ENCODE results near the gene TMEM187.

Gene TMEM187, protein sequence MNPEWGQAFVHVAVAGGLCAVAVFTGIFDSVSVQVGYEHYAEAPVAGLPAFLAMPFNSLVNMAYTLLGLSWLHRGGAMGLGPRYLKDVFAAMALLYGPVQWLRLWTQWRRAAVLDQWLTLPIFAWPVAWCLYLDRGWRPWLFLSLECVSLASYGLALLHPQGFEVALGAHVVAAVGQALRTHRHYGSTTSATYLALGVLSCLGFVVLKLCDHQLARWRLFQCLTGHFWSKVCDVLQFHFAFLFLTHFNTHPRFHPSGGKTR

DNA sequence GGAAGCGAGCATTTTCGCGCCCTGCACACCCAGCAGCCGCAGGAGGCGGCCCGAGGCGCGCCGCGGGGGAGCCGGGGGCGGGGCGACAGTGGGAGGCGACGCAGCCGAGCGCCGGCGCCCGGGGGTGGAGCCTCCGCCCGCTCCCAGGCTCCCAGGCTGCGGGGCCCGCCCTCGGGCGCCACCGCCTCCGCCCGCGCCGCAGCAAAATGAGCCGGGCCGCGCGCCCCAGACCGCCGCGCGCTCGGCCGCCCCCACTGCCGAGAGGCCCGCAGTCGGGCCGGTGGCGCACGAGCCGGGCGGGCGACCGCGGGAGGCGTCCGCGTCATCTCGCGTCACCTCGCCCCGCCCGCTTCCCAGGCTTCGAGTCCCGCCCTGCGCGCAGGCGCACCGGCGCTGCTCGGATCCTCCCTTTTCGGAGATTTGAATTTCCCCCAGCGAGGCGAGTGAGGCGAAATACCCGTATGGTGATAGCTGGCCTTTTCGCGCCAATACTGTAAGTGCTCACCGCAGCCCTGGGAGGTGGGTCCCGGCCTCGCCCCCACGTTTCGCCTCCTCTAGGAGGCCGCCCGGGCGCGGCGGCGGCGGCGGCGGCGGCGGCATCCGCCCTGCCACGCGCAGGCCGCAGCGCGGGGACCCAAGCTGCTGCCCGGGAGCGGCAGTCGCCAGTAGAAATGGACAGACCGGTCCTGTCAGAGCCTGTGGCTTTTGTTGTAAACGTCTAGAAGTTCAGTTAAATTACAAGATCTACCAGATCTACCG, at the start of gene TMEM187:
TMEM187 (plus strand) TSS at position 387 of the 759 bp plus-strand sequence. CDS start 9,309 bp downstream, outside the sequence.
- peak; percentile 58 for DNase-seq (ENCODE audit: low read depth)

DNA sequence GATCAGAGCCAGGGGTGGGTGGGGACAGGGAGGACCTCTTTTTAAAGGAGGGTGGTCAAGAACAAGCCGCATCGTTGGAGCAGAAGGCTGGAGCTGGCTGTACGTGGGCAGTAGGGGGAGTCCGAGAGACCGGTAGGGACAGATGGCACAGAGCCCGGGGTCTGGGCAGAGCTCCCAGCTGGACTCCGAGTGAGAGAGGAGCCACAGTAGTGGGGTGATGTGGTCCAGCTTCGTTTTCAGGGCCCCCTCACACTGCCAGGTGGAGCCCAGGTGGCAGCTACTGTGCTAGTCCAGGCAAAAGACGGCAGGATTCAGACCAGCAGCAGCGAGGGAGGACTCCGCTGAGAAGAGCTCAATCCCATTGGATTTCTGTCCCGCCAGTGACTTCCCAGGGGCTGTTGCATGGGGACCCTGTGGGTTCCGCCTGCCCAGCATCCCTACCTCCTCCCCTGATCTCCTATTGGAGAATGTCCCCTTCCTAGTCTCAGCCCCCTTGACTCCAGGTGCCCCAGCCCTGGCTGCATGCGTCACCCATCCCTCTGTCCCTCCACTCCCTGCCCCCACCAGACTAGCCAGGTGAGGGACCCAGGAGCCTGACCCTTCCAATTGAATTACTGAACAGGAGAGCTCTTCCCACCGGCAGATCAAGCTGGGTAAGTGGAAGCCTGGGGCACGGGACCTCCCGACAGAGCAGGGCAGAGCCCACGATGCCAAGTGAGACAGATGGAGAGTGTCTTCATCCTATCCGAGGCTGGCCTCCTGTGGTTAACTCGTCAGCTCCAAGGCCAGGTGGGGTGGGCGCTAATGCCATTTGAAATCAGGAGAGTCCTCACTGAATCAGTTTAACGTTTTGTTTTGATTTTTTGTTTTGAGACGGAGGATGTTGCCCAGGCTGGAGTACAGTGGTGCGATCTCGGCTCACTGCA, 49.4 kb upstream of the TMEM187 start:
- DNase-seq (ENCODE audit: low read depth): no peak

DNA sequence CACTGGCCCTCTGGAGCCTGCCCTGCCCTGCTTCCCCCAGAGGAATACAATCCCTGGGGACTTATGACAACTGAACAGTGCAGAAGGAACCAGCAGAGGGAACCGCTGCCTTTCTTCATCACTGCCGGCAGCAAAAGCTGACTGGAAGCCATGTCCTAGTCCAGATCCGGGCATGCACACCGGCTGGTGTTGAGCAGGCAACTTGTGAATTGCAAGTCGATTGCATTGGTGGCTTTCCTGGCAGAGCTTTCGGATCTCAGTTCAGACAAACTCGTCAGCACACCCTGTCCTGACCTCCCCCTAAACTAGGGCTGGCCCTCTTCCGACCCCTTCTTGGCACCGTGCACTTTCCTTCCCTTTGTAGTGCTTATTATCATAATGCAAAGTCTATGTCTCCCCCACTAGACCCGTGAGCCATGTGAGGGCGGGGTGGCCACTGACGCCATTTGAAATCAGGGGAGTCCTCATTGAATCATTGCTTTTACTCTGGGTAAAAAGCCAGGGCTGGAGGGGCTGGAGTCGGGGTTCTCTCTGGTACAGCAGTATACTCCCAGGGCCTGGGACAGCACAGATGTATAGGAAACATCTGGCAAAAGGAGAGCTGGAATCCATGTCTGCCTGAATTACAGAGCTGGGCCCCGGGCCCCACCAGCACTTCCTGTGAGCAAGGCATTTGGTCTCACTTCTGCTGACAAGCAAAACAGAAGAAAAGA, 48.2 kb upstream of the TMEM187 start:
- DNase-seq (ENCODE audit: low read depth): no peak

DNA sequence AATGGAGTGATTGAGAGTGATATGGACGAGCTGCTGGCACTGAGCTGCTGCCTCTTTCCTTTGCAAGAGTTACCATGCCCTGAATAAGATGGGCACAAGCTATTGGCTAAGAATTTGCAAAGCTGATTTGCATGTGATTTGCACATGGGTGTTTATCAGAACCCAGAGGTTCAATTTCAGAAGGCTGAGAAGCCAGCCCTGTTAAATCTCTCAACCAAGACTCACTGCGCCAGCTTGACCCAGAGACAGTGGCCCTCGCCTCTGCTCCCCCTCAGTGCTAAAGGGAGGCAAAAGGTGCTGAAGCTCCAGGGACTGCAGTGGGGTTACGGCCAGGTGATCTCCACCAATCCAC, 47.2 kb upstream of the TMEM187 start:
- DNase-seq (ENCODE audit: low read depth): no peak

DNA sequence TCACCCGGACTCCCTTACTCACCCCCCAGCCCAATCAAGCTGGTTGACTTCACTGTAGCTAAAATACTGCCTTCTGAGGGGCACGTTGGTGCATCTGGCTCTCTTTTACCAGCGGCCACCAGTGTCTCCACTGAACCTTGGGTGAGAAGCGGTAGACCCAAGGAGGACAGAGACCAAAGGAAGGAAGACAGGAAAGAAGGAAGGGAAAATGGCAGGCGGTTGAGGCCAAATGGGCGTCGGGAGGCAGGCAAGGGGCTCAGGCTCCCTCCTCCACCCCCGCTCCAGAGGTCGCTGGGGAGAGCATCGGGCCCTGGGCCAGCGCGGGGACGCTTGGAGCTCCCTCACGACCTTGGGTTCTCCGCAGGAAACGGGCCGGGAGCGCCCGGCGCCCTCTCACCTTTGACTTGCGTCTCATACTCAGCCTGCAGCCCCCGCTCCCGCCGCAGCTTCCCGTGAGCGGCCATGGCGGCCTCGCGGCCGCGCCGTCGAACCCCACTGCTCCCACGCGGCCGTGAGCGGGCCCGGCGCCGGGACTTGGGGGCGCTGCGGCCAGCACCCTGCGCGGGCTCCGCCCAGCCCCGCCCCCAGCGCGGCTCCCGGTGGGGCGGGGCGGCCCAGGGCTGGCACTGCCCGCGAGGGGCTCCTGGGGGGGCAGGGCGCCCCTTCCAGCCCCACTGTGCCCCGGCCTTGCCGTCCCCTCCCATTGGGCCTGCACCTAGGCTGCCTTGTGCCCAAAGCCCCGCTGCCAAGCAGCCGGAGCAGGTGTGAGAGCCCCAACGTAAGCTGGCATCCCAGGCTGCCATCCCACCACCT, 46.6 kb upstream of the TMEM187 start, which contains the start of gene ARHGAP4:
ARHGAP4 (minus strand) TSS at position 526 of the 813 bp plus-strand sequence; CDS start at position 464, 62 bp downstream.
- DNase-seq (ENCODE audit: low read depth): no peak

DNA sequence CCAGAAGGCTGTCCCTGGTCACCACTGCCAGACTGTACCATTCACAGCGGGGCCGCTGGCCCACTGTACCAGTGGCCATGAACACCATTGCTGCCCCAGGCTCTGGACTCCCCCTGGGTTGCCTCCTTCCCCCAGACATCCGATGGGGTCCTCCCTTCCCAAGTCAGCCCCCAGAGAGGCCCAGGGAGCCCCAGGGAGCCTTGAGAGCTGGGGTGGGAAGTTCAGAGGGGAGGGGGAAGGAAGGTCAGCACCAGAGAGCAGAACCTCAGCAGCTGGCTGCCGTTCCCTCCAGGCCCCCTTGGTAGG, 46.0 kb upstream of the TMEM187 start:
- DNase-seq (ENCODE audit: low read depth): no peak

DNA sequence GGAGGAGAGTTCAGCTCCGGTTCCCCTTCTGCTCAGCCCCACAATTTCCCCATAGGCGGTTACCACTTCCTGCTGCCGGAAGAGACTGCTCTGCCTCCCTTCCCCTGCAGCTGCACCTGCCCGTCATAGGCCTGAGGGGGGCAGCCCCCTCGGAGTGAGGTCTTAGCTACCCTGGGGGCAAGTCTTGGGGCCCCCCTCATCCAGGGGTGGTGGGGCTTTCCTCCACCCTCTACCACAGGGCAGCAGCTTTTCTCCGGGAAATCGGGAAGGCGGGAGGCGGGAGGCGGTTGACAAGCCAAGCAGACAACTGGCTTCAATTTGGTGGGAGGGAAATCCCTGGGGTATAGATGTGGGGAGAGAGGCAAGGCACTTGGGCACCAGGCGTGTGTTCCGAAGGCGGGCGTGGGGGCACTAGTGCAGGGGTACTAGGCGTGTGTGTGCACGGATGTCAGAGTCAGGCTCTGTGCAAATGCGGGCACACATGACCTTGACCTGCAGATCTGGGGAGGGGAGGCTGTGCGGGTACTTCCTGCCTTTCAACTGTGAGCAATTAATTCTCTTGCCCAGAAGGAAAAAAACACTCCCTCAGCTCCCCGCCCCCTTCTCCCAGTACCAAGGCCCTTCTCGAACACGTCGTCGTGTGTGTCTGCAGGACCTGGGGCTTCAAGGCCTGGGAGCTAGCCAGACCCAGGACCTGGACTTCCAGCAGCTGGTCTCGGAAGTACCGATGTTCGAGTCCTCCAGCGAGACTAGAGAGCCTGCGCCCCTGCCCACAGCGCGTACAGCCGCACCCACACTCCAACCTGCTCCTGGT, 45.5 kb upstream of the TMEM187 start:
- no peak for DNase-seq (ENCODE audit: low read depth)

DNA sequence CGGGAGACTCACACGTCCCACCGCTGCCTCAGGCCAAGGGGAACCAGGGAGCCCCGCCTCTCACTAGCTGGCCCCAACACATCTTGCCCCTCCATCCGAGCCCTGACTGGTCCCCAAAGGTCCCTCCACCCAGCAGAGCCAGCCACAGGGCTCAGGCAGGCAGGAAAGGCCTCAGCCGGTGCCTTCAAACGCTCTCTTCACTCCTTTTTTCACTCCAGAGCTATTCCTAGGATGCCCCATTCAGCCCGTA, 45.0 kb upstream of the TMEM187 start:
- DNase-seq (ENCODE audit: low read depth): no peak

DNA sequence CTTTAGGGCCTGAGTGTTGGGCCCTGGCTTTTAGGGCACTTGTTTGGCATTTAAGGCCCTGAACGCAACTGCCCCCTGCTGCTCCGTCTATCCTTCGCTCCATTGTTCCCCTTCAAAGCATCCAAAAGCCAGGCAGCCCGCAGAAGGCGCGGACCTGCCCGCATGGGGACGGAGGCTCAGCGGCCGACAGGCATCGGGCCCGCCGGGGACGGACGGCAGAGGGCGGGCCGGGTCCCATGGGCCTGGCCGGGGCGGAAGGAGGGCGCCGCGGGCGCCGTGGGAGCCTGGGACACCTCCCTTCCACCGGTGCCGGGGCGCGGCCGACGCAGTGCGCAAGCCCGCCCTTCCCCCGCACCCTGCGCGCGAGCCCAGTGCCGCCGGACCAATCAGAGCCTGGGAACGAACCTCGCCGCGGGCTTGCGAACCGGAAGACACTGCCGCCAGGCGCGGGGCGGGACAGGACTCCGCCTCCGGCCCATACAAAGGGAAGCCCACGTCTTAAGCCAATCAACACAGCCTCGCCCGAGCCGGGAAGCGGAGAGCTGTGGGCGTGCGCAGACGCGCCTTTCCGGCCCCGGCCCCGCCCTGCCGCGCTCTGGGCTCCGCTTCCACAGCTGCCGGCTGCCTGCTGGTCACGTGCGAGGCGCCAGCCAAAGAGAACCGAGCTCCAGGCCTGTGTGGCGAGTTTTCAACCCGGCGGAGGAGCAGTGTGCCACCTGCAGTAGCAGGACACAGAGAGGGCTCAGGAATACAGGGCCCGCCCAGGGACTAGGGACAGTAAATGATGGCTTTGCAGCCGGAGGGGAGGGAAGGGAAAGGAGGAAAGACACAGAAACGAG, 44.4 kb upstream of the TMEM187 start:
- DNase-seq (ENCODE audit: low read depth): peak; percentile 79

DNA sequence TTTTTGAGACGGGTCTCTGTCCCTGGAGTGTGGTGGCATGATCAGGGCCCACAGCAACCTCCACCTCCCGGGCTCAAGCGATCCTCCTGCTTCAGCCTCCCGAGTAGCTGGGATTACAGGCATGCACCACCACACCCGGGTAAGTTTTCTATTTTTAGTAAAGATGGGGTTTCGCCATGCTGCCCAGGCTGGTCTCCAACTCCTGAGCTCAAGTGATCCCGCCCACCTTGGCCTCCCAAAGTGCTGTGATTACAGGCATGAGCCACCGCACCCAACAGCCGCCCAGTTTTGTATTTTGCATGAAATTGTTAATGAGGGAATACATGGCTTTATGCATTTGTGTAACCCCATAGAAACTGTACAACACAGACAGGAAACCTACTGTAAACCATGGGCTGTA, 43.7 kb upstream of the TMEM187 start:
- no peak for DNase-seq (ENCODE audit: low read depth)

DNA sequence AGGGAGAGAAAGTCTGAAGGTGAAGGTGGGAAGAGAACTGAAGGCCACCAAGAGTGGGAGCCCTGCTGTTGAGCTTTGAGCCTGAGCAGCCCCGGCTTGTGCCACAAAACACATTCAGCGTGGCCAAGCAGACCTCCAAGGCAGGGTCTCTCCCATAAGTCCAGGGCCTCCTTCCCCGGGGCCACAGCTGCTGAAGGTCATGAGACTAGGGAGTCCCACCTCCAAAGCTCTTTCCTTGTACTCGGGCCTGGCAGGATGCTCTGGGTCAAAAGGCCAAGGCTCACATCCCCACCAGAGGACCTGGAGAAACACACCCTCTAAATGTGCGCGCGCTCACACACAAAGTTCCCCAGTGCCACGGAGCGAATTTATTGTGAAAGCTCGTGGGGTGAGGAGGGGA, 43.0 kb upstream of the TMEM187 start:
- DNase-seq (ENCODE audit: low read depth): no peak

DNA sequence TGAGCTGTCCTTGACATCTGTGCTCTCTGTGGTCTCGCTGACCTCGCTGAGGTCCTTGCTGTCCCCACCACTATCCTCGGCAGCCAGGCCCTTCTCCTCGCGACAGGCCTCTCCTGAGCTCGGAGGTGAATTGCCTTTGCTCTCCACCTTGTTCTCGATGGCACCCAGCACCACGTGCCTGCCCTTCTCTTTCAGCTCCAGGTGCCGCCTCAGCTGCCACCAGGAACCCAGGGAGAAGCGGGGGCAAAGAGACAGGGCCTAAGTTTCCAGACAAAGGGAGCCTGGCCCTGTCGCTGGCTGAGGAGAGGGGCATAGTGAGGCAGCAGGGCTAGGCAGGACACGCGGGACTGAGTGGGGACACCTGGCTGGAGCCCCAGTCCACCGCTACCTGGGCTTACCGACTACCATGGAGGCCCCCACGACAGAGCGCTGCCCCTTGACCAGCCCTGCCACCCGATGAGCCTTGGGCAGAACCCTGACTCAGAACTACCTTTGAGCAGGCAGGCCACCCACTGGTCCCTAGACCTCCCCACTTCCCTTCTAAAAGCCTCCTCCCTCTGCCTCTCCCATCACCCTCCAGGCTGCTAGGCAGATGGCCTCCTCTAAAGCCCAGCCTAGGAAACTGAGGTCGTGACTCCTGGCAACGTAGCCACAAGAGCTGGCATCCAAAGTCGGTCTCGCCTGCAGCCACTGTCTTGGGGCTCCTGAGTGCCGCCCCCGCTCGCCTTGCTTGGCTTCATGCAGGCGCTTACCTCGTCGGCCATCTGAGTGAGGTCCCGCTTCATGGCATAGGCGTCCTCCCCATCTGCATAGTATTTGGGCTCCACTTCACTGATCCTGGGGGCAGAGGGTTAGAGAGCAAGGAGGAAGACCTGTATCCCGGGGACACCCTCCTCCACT, 42.3 kb upstream of the TMEM187 start:
- no peak for DNase-seq (ENCODE audit: low read depth)

DNA sequence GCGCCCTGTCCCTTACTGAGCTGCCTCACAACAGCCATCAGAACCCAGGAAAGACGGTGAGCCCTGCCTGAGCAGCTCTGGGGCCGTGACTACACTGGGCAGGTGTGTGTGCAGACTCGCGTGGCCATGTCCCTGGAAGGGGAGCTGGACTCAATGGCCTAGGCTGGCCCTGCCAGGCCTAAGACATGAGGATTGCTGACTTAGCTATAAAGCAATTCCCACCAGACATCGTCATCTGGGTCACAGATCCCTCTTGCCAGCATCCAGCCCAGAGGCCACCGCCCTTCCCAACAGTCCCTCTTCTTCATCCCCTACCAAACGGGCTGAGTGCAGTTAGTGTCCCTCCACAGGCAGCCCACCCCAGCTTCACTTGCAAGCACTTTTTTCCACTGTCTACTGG, 41.4 kb upstream of the TMEM187 start:
- no peak for DNase-seq (ENCODE audit: low read depth)

DNA sequence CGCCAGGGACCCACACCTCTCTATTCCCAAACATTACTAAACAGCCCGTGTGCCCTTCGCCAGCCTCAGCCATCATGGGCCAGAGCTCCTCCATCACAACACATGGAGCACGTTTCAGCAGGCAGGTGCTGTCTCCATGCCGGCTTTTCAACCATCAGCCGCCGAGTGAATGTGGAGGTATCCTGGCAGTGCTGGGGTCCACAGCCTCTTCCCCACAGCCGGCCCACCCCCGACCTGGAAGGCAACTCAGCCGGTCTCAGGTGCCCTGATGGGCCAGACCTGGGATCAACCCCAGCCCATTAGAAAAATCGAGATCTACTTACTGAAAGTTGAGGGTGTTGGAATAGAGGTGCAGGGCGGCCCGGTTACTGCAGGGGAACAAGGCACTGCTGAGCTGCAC, 40.8 kb upstream of the TMEM187 start:
- no peak for DNase-seq (ENCODE audit: low read depth)

DNA sequence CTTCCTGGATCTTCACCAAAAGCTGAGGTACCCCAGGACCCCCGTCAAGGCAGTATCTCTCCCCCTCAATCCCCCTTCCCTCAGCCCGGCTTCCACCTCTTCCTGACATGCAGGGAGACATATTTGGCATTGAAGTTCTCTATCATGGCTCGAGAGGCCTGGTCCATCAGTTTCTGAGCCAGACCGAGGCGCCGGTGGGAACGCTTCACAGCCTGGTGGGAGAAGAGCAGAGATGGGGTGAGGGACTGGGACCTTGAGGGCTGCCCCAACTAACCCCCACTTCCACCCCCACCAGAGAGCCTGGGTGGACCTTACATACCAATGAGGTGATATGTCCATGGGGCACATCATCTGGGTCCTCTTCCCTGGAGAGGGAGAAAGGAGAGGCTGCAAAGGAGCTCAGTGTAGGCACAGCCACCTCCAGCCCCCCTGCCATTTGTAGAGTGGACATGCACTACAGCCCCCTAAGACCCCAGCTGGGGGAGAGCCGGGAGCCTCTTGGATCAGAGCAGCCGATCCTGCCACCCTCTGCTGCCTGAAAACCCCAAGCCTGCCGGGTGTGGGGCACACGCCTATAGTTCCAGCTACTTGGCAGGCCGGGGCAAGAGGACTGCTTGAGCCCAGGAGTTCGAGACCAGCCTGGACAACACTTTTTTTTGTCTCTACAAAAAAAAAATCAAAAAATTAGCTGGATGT, 40.2 kb upstream of the TMEM187 start:
- DNase-seq (ENCODE audit: low read depth): no peak

DNA sequence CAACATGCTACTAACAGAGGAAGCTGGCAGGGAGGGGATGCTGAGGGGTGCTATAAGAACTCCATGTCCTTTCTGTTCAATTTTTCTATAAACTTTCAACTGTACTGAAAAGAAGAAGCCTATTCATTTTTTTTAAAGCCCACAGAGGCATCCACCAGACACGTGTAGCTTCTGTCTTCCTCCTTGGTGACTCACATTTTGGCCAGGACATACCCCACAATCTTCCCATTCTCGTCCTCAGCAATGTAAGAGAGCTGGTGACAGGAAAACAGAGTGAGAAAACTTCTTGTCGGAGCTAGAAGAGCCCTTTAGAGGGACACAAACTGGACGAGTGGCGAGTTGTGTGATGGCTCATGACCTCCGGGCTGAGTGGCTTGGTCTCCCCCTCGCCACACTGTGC, 38.8 kb upstream of the TMEM187 start:
- DNase-seq (ENCODE audit: low read depth): no peak

DNA sequence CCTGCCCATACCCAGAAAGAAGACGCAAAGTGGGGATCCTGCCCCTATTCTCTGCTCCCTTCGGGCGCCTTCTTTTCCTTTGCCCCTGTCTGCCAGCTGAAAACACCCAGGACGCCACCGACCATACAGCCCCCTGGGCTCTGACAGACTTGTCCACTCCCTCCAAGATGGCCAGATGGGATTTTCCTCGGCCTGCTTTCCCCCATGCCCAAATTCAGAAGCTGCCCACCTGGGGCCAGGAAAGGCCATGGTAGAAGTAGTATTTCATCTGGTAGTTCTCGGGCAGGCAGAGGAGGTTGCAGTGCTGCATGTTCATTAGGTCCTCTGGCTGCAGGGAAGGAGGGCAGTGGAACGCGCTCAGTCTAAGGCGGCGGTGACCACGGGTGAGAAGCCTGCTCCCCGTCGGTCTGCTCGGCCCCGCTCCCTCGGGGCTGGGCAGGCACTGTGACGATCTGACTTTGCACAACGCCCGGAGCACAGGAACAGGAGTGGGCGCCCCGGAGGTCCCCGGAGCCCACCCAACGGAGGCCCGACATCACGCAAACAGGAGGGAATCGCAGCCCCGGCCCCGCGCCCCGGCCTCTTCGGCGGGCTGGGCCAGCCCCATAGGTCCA, 38.3 kb upstream of the TMEM187 start:
- DNase-seq (ENCODE audit: low read depth): no peak

All from HS-27A (cell line).